GM10847 (cell line): ENCODE results near the gene NKIRAS1.

Experiments
- POLR2A ChIP-seq: IDR thresholded peaks from 2 replicates; pipeline ENCODE4 v1.6.1; 2011; ENCODE audit not compliant: insufficient read length; ENCODE audit errors: extremely low read depth

NKIRAS1 gene

DNA sequence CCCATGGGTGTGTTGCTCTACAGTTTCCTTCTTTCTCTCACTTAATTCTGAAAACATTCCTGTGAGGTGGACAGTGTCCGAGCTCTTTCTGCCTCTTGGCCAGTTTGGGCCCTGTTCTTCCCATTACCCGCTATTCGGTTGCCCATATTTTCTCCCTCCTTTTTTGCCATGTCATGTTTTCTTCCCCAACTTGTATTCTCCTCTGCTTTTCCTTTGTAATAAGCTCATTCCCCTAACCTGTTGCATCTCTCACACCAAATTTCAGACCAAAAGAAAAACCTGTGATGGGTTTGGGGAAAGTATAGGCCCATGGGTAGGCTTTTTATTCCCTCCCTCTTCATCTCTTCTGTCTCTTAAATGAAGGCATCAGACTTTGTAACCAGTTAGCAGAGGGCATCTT, 30.5 kb downstream of the NKIRAS1 start:
- TF ChIP-seq POLR2A: no peak

GRCh38 chr3:23885210-23885609, 31.6 kb downstream of the NKIRAS1 start:
- TF ChIP-seq POLR2A: no peak

- no peak for TF ChIP-seq POLR2A
Observed at GRCh38 chr3:23884481-23884880, 32.3 kb downstream of the NKIRAS1 start.

- no peak for TF ChIP-seq POLR2A
Observed at GRCh38 chr3:23882487-23882918, 34.3 kb downstream of the NKIRAS1 start.

DNA sequence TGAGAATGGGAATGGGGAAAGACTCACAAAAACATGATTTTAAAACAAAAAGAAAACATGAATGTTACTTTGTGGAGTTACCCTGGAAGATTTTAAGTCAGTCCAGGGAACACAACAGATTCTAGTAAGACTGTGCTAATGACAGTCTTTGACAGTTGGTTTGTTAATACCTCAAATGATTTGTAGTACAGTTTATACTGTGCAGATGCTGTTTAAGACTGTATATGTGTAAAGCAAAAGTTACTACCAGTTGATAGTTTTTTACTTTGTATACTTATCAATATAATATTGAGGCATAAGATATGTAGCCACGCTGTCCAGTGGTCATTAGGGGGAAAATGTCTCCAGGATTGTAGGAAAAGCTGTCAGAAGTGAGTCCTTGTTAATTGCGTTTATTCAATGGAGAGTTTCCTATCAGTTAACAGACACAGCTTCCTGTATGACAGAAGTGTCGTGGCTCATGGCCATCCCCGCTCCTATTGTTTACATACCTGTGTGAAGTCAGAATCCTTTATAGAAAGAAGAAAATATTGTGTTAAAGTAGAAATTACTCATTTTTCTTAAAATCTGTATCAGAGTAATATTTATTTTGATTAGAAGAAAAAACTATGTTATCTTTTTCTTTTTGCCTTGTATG, 36.0 kb downstream of the NKIRAS1 start:
- TF ChIP-seq POLR2A: no peak

DNA sequence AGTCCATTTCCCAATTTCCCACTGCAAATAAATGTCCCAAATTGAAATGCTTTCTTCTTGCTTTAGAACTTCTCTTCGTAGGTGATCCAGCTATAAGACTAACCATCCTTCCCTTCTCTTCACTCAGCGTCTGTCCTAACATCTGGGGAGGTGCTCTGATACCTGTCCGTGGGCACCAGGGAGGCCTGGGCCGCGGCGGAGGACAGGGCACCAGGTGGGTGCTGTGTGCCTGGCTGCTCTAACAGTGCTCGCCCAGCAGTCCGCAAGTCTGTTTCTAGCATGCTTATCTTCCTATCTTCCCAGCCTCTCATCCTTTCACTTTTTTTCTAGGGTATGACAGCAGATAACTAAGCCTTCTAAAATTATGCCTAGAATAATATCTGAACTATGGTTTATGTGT, 37.3 kb downstream of the NKIRAS1 start:
- no peak for TF ChIP-seq POLR2A

GRCh38 chr3:23877329-23877980, 39.3 kb downstream of the NKIRAS1 start:
- TF ChIP-seq POLR2A: no peak

GRCh38 chr3:23876923-23877322, 39.9 kb downstream of the NKIRAS1 start:
- TF ChIP-seq POLR2A: no peak

DNA sequence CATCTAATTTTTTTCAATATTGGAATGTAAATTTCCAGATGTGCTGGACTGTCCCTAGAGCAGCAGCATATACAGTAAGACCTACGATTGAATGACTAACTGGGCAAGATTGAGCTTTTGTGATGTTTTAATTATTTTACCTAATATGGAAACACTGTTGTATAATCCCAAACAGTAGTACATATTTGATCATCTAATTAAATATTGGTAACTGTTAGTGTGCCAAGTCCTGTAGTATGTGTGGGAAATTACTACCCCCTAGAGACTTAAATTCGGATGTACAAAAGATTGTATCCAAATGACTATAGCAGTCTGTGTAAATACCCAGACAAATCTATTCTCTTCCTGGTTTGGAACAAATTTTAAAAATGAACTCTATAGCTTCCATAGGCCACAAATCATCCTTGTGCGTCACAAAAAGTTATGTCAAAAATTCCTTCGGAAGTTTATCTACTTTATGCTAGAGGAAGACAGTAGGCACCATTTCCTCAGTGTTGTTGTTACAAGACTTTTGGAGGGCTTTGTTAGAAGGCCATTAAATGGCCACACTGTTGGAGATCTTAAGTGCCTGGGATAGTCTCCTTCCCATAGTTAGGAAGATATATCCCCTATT, 41.6 kb downstream of the NKIRAS1 start:
- TF ChIP-seq POLR2A: no peak

DNA sequence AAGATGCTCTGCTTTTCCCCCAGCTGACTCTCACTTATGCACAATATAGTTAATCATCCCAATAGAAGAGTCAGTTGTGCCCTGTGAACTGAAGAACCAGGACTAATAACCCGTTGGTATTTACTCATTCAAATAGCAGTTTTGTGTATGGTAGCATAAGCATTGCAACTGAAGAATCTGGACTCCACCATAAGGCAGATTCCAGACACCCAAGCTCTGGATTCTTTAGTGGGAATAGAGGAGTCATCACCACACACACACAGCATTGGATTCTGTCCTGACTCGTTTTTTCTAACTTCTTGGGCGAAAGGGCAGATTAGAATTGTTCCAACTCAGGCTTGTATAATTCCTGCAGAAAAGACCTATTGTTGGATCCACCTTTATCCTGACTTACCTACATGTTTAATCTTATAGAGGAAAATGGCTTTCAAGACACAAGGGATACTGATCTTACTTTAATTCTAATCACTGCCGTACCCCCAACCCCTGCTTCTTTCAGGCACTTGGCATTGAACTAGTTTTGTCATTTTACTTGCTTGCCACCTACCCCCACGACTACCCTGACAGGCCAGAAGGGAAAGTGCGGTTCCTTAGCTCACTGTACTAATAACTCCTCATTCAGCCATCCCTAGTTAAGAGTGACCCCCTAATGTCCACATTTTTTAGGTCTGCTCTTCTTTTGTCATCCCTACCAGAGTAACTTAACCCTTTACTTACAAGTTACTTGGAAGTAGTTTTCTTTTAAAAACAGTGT, 42.3 kb downstream of the NKIRAS1 start:
- TF ChIP-seq POLR2A: no peak

- no peak for TF ChIP-seq POLR2A
Observed at GRCh38 chr3:23873941-23874340, 42.8 kb downstream of the NKIRAS1 start.

- no peak for TF ChIP-seq POLR2A
Observed at GRCh38 chr3:23872330-23872729, 44.5 kb downstream of the NKIRAS1 start.

DNA sequence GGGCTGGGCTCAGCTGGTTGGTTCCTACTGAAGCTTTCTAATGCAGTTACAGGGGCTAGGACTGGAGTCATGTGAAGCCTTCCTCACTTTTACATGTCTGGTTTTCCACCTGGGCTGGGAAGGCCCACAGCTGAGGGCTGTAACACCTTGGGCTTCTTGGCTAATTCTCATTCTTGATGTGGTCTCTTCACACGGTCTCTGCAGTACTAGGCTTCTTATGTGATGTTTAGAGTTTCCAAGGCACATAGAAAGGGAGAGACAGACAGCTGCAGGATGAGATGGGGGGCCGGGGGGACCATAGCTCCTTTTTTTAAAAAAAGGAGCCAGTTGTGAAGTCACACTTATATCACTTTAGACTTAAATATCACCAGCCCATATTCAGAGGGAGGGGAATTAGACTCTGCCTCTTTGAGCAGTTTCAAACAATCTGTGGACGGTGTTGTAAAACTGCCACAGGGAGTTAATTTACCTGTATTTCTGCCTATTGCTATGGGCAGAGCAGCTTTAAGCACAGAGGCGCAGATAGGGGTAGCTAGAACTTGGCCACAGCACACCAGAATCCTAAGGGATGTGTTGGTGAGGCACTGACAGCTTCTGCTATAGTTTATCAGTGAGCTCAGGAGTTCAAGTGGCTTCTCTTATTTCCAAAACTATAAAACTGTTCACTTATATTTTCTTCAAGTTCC, 46.7 kb downstream of the NKIRAS1 start:
- no peak for TF ChIP-seq POLR2A

DNA sequence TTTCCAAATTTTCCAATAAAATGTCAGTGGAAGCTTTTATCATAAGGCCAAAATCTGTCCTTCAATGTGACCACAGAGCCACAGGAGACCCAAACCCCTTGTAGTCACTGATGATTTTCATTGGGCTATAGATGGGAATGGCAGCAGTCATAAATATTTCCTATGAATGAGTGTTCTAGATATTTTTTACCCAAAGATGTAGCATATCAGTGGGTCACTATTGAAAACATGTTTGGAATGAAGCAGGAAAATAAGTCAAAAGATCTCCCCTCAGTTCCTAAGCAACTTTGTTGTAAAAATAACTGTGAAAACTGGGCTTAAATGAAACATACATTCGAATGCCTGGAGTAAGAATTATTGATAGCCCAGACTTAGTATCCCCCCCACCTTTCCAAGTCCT, 49.0 kb downstream of the NKIRAS1 start:
- no peak for TF ChIP-seq POLR2A

DNA sequence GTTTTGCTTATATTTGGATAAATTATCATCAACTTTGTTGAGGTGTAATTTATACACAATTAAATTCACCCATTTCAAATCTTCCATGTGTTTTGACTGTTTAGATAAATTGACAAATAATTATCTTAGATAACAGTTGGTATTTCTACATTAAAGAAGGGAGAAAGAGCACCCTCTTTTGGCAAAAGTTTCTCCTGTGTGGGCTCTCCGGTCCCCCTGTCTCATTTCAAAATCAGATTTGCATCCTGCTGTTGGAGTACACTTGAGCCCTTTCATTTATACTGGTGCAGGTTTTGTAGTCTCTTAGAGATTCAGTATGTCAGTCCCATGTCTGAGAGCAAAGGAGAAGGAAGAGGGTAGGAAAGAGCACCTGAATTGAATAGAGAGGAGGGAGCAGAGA, 49.4 kb downstream of the NKIRAS1 start:
- no peak for TF ChIP-seq POLR2A

GRCh38 chr3:23865595-23866396, 51.0 kb downstream of the NKIRAS1 start:
- TF ChIP-seq POLR2A: no peak
